IMR-90 (cell line): Measurements from ENCODE around the gene SEPSECS. TPM values are rescaled to one million over a fixed set of nuclear protein-coding genes. Genes with fewer than 3 reads are reported as not detected.
A peak's percentile ranks its signal among the peaks of the same experiment; 100 is the strongest.

Experiments used
- ATAC-seq: fragments of 200-7000 bp; cut with Tn5 transposase; 2 replicates; pipeline ENCODE4 v1.9.1; 2020; ENCODE audit warnings: low read depth, mild to moderate bottlenecking, moderate library complexity
- BruUV-seq: library from RNA; stranded (reverse); fragments of 400-500 nt; replicated peaks from 2 replicates; lab custom pipeline; 2021; lab: Mats Ljungman, UMichigan
- CTCF ChIA-PET: fragments of 300-600 bp; formaldehyde crosslinking; extraction: SDS; loops from one replicate; lab custom pipeline; 2021; ENCODE audit warnings: antibody characterized with exemption; lab: Yijun Ruan, JAX
- POLR2A ChIA-PET: fragments of 300-600 bp; sonication (Branson Sonifier 250); formaldehyde crosslinking; loops from one replicate; lab custom pipeline; 2022; ENCODE audit warnings: antibody characterized with exemption; ENCODE audit not compliant: unreplicated experiment; lab: Charles Lee
- DNase-seq: peaks from one replicate; pipeline ENCODE4 v3.0.0; 2013
- H2AFZ ChIP-seq: replicated peaks from 2 replicates; pipeline ENCODE3; 2013; ENCODE audit warnings: low read length, mild to moderate bottlenecking; ENCODE audit not compliant: poor library complexity
- H2AK5ac ChIP-seq: 2 replicates; pipeline ENCODE4 v1.6.1; 2013; ENCODE audit warnings: low read depth, low read length, inconsistent platforms
- H2AK9ac ChIP-seq: replicated peaks from 2 replicates; pipeline ENCODE3; 2013; ENCODE audit warnings: mild to moderate bottlenecking, low read depth, low read length, moderate library complexity; ENCODE audit not compliant: poor library complexity
- H2BK120ac ChIP-seq: 2 replicates; pipeline ENCODE4 v1.6.1; 2013; ENCODE audit warnings: low read depth, low read length, inconsistent platforms
- H2BK15ac ChIP-seq: 3 replicates; pipeline ENCODE4 v1.6.1; 2013; ENCODE audit warnings: low read depth, low read length, inconsistent platforms
- H2BK20ac ChIP-seq: 2 replicates; pipeline ENCODE4 v1.6.1; 2013; ENCODE audit warnings: low read depth, mild to moderate bottlenecking, inconsistent platforms, low read length, moderate library complexity
- H2BK5ac ChIP-seq: 2 replicates; pipeline ENCODE4 v1.6.1; 2013; ENCODE audit warnings: mild to moderate bottlenecking, low read depth, low read length, inconsistent platforms; ENCODE audit not compliant: poor library complexity, severe bottlenecking
- H3K14ac ChIP-seq: replicated peaks from 2 replicates; pipeline ENCODE4 v1.6.1; 2013; ENCODE audit warnings: low read depth, low read length, inconsistent platforms
- H3K18ac ChIP-seq: 2 replicates; pipeline ENCODE4 v1.6.1; 2013; ENCODE audit warnings: low read depth, low read length, control low read depth
- H3K23ac ChIP-seq: 2 replicates; pipeline ENCODE4 v1.6.1; 2013; ENCODE audit warnings: low read depth, low read length, inconsistent platforms
- H3K27ac ChIP-seq: 2 replicates; pipeline ENCODE4 v1.5.1; 2013; ENCODE audit warnings: mild to moderate bottlenecking, control low read depth, low read length; ENCODE audit not compliant: insufficient read depth
- H3K27me3 ChIP-seq: 2 replicates; pipeline ENCODE4 v1.6.1; 2013; ENCODE audit warnings: low read length; ENCODE audit not compliant: control insufficient read depth, insufficient read depth
- H3K36me3 ChIP-seq: 2 replicates; pipeline ENCODE4 v1.6.1; 2013; ENCODE audit warnings: low read length, mixed read lengths; ENCODE audit not compliant: control insufficient read depth, insufficient read depth
- H3K4ac ChIP-seq: 2 replicates; pipeline ENCODE4 v1.6.1; 2013; ENCODE audit warnings: low read depth, low read length, inconsistent platforms
- H3K4me1 ChIP-seq: 2 replicates; pipeline ENCODE4 v1.6.1; 2013; ENCODE audit warnings: low read length, mixed read lengths; ENCODE audit not compliant: control insufficient read depth, insufficient read depth
- H3K4me2 ChIP-seq: 2 replicates; pipeline ENCODE4 v1.6.1; 2013; ENCODE audit warnings: low read depth, mild to moderate bottlenecking, control low read depth, low read length, moderate library complexity
- H3K4me3 ChIP-seq: 2 replicates; pipeline ENCODE4 v1.5.1; 2013; ENCODE audit warnings: low read depth, mild to moderate bottlenecking, control low read depth, low read length, moderate library complexity; ENCODE audit not compliant: insufficient read depth
- H3K56ac ChIP-seq: 2 replicates; pipeline ENCODE4 v1.6.1; 2013; ENCODE audit warnings: low read length, inconsistent platforms; ENCODE audit not compliant: insufficient read depth; ENCODE audit errors: extremely low read depth
- H3K79me1 ChIP-seq, 2 experiments: 2 replicates each; pipeline ENCODE4 v1.6.1; 2013; ENCODE audit warnings: low read length in 2 of 2, inconsistent platforms in 1 of 2, low read depth in 1 of 2
- H3K9ac ChIP-seq: 2 replicates; pipeline ENCODE4 v1.6.1; 2013; ENCODE audit warnings: low read depth, low read length, control low read depth
- H3K9me1 ChIP-seq: 2 replicates; pipeline ENCODE4 v1.6.1; 2013; ENCODE audit warnings: low read length, inconsistent platforms; ENCODE audit not compliant: insufficient read depth
- H3K9me3 ChIP-seq: 2 replicates; pipeline ENCODE4 v1.6.1; 2013; ENCODE audit warnings: low read length; ENCODE audit not compliant: control insufficient read depth, insufficient read depth
- H4K20me1 ChIP-seq: 2 replicates; pipeline ENCODE4 v1.6.1; 2013; ENCODE audit warnings: low read length, inconsistent platforms; ENCODE audit not compliant: insufficient read depth
- H4K5ac ChIP-seq: 2 replicates; pipeline ENCODE4 v1.6.1; 2013; ENCODE audit warnings: mild to moderate bottlenecking, low read depth, low read length, control low read depth
- H4K8ac ChIP-seq, 2 experiments: 2 replicates each; pipeline ENCODE4 v1.6.1; 2013; ENCODE audit warnings: low read depth in 2 of 2, low read length in 2 of 2, control low read depth in 1 of 2, inconsistent platforms in 1 of 2
- H4K91ac ChIP-seq: 2 replicates; pipeline ENCODE4 v1.6.1; 2013; ENCODE audit warnings: low read depth, low read length, inconsistent platforms; ENCODE audit not compliant: insufficient read depth
- BHLHE40 ChIP-seq: fragments of 150-350 bp; IDR thresholded peaks from 2 replicates; pipeline ENCODE4 v1.6.1; 2016; ENCODE audit warnings: mild to moderate bottlenecking, low read depth, low read length
- CEBPB ChIP-seq: IDR thresholded peaks from 2 replicates; pipeline ENCODE4 v1.6.1; 2012; ENCODE audit warnings: low read depth, low read length, improper control_type of control experiment
- CHD1 ChIP-seq: IDR thresholded peaks from 2 replicates; pipeline ENCODE4 v1.6.1; 2012; ENCODE audit warnings: low read depth, low read length, improper control_type of control experiment
- CTCF ChIP-seq: conservative IDR thresholded peaks from 2 replicates; pipeline ENCODE4 v1.5.1; 2012; ENCODE audit warnings: mild to moderate bottlenecking, low read depth, low read length, improper control_type of control experiment
- ELK1 ChIP-seq: fragments of 150-350 bp; IDR thresholded peaks from 2 replicates; pipeline ENCODE4 v1.6.1; 2016; ENCODE audit warnings: low read depth, mild to moderate bottlenecking, low read length, moderate library complexity, borderline replicate concordance
- FOS ChIP-seq: fragments of 150-350 bp; IDR thresholded peaks from 2 replicates; pipeline ENCODE4 v1.6.1; 2016; ENCODE audit warnings: low read depth, low read length
- MAFK ChIP-seq: IDR thresholded peaks from 2 replicates; pipeline ENCODE4 v1.6.1; 2012; ENCODE audit warnings: low read depth, low read length, improper control_type of control experiment
- MAZ ChIP-seq: IDR thresholded peaks from 2 replicates; pipeline ENCODE4 v1.6.1; 2012; ENCODE audit warnings: low read depth, mild to moderate bottlenecking, low read length, improper control_type of control experiment, moderate library complexity, borderline replicate concordance
- MXI1 ChIP-seq: IDR thresholded peaks from 2 replicates; pipeline ENCODE4 v1.6.1; 2012; ENCODE audit warnings: low read depth, mild to moderate bottlenecking, low read length, moderate library complexity, borderline replicate concordance
- NFE2L2 ChIP-seq: fragments of 150-350 bp; IDR thresholded peaks from 2 replicates; pipeline ENCODE4 v1.6.1; 2016; ENCODE audit warnings: low read depth, mild to moderate bottlenecking, low read length
- POLR2A ChIP-seq: IDR thresholded peaks from 2 replicates; pipeline ENCODE4 v1.6.1; 2012; ENCODE audit warnings: mild to moderate bottlenecking, low read depth, low read length
- RAD21 ChIP-seq: IDR thresholded peaks from 2 replicates; pipeline ENCODE4 v1.6.1; 2012; ENCODE audit warnings: low read length, improper control_type of control experiment
- RCOR1 ChIP-seq: IDR thresholded peaks from 2 replicates; pipeline ENCODE4 v1.6.1; 2012; ENCODE audit warnings: mild to moderate bottlenecking, low read length, improper control_type of control experiment; ENCODE audit not compliant: insufficient replicate concordance
- RFX5 ChIP-seq: IDR thresholded peaks from 2 replicates; pipeline ENCODE4 v1.8.0; 2012; ENCODE audit warnings: low read depth, mild to moderate bottlenecking, low read length, moderate library complexity
- USF2 ChIP-seq: fragments of 150-350 bp; IDR thresholded peaks from 2 replicates; pipeline ENCODE4 v1.6.1; 2017; ENCODE audit warnings: mild to moderate bottlenecking, antibody characterized with exemption, low read length, low read depth
- WGBS, 2 experiments: methylation state at CpG; one replicate each; pipeline versions ENCODE4 v1.1.5 to v1.1.7; 2013; ENCODE audit warnings: missing lambda C conversion rate in 2 of 2; ENCODE audit not compliant: insufficient read length in 1 of 2; ENCODE audit errors: extremely low coverage in 2 of 2; 5-methylcytosine and 5-hydroxymethylcytosine counted together
- dilution Hi-C: fragments of 300-500 bp; cut with HindIII; formaldehyde crosslinking; loops from one replicate; pipeline ENCODE4 v1.14.3; 2018; ENCODE audit warnings: low sequenced_read_pairs; ENCODE audit not compliant: unreplicated experiment
- in situ Hi-C: fragments of 300-500 bp; cut with MboI; formaldehyde crosslinking; loops from 3 replicates; pipeline ENCODE4 v1.14.3; 2019; ENCODE audit warnings: low sequenced_read_pairs, inconsistent platforms, mixed read lengths
- intact Hi-C: fragments of 100-400 bp; cut with micrococcal nuclease; formaldehyde crosslinking; loops from 2 replicates; pipeline ENCODE4 v1.10.0; 2022
- polyA plus RNA-seq, 3 experiments: library from polyadenylated mRNA; depleted of rRNA; stranded (reverse); fragments of >200 nt; gene quantifications; 2 replicates each; pipeline ENCODE4 v1.2.3, GENCODE V29; 2012; ENCODE audit warnings: low replicate concordance in 1 of 3
- total RNA-seq: library from RNA; depleted of rRNA; stranded (reverse); fragments of >200 nt; gene quantifications from 2 replicates; pipeline ENCODE4 v1.2.3, GENCODE V29; 2012

The SEPSECS gene
- total and polyA plus RNA-seq, 2 of the 4 experiments (the other 2 are of a cell fraction): 1.7 to 5.0 TPM

GRCh38 chr4:25088093-25088952 lies 71.9 kb downstream of the SEPSECS start:
- H3K9me1 ChIP-seq: no peaks in the 10 kb centered on the region
- H3K4me3 ChIP-seq: no peak overlapping the region
- no peak overlapping the region for H2BK120ac ChIP-seq
- ChIA-PET CTCF (no interaction called here), POLR2A (no interaction called here)
- H2AK5ac ChIP-seq: no peak overlapping the region
- H2BK20ac ChIP-seq: no peak overlapping the region
- peak overlapping the region; percentile 46 for H3K4me2 ChIP-seq
- DNase-seq (peak; percentile 13), ATAC-seq (peak; percentile 11; the same call in 1 of the 2 replicates)
- H3K9ac ChIP-seq: no peak overlapping the region
- H3K4ac ChIP-seq: no peak overlapping the region
- no peak overlapping the region for H3K14ac ChIP-seq
- H2AK9ac ChIP-seq: no peak overlapping the region
- peaks cover 3% of the 10 kb centered on the region; the same call in 1 of the 2 replicates for H4K20me1 ChIP-seq
- in situ Hi-C loops: no loop called here
- 6% methylated on average over 11 of the region's 41 CpGs; no CpG with 5 or more reads in 1 of the 2 experiments for WGBS, 2 experiments
- peaks cover under 1% of the 10 kb centered on the region; the same call in 1 of the 2 replicates for H3K9me3 ChIP-seq
- H3K36me3 ChIP-seq: no peaks in the 10 kb centered on the region
- H3K79me1 ChIP-seq: no peaks in the 10 kb centered on the region
- no peak overlapping the region for H3K27ac ChIP-seq
- H3K27me3 ChIP-seq: peaks cover 48% of the 10 kb centered on the region
- no peak overlapping the region for H3K18ac ChIP-seq
- no peak overlapping the region for H2BK5ac ChIP-seq
- dilution Hi-C loops: no loop called here
- H3K56ac ChIP-seq: no peak overlapping the region
- H3K23ac ChIP-seq: no peak overlapping the region
- H2AFZ ChIP-seq: peak overlapping the region; percentile 4
- H4K5ac ChIP-seq: no peak overlapping the region
- no peak overlapping the region for H4K91ac ChIP-seq
- no peak overlapping the region for H2BK15ac ChIP-seq
- intact Hi-C loops: no loop called here
- no TSS peak for BruUV-seq
- H3K4me1 ChIP-seq: peaks cover 6% of the 10 kb centered on the region; the same call in 1 of the 2 replicates
- H4K8ac ChIP-seq: no peak overlapping the region
- TF ChIP-seq FOS: no peak
- no peak for TF ChIP-seq CTCF
- TF ChIP-seq RAD21: no peak
- TF ChIP-seq CEBPB: no peak
- no peak for TF ChIP-seq MAFK
- TF ChIP-seq MXI1: no peak
- no peak for TF ChIP-seq ELK1
- no peak for TF ChIP-seq USF2
- TF ChIP-seq NFE2L2: no peak
- TF ChIP-seq RFX5: no peak
- TF ChIP-seq BHLHE40: no peak
- TF ChIP-seq MAZ: no peak
- TF ChIP-seq POLR2A: no peak
- no peak for TF ChIP-seq CHD1
- TF ChIP-seq RCOR1: no peak
